GM23338 (cell line): ENCODE results near the gene CD2BP2.

Source experiments
- EZH2 ChIP-seq: fragments of 200-600 bp; sonication (generic); IDR thresholded peaks from one replicate; pipeline ENCODE4 v1.8.0; 2017; ENCODE audit warnings: antibody characterized with exemption, mild to moderate bottlenecking, low read depth; ENCODE audit not compliant: unreplicated experiment
- EZH2phosphoT487 ChIP-seq: fragments of 200-600 bp; sonication (generic); IDR thresholded peaks from one replicate; pipeline ENCODE4 v1.8.1; 2018; ENCODE audit warnings: antibody characterized with exemption; ENCODE audit not compliant: unreplicated experiment
- NANOG ChIP-seq: IDR thresholded peaks from 2 replicates; pipeline ENCODE4 v1.6.1; 2016; ENCODE audit warnings: antibody characterized with exemption, borderline replicate concordance
- TF ChIP-seq, protein P1 (sequence below), 2 experiments: fragments of 200-600 bp in 1 of 2; sonication (generic) in 1 of 2; conservative IDR thresholded peaks; 2 replicates each; pipeline versions ENCODE4 v1.5.1 to v1.6.1; 2016 to 2017; ENCODE audit warnings: antibody characterized with exemption in 2 of 2, low read depth in 2 of 2, mild to moderate bottlenecking in 2 of 2, moderate library complexity in 1 of 2
- TF ChIP-seq, protein P2 (sequence below): fragments of 250-450 bp; sonication (Bioruptor Pico); IDR thresholded peaks from 2 replicates; pipeline ENCODE4 v1.5.0; 2020; ENCODE audit warnings: mild to moderate bottlenecking, moderate library complexity

DNA sequence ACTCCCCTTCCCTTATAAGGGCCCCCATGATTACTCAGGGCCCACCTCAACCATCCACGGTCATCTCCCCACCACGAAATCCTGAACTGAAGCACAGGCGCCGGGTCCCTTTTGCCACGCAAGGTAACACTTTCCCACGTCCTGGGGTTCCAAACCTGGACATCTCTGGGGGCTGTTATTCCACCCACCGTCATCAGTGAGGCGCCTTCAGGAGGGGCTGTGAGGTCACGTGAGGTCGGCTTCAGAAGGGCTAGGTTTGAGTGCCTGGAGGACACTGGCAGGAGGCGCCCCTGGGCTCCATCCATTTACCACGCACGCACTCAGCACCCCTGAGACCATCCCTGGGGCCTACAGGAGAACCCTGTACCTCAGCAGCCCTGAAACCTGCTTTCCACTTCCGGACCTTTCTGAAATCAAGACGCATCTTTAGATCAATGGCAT lies 4.1 kb downstream of the CD2BP2 start:
- TF ChIP-seq NANOG = no peak
- TF ChIP-seq EZH2phosphoT487 = no peak
- TF ChIP-seq, protein P1, sequence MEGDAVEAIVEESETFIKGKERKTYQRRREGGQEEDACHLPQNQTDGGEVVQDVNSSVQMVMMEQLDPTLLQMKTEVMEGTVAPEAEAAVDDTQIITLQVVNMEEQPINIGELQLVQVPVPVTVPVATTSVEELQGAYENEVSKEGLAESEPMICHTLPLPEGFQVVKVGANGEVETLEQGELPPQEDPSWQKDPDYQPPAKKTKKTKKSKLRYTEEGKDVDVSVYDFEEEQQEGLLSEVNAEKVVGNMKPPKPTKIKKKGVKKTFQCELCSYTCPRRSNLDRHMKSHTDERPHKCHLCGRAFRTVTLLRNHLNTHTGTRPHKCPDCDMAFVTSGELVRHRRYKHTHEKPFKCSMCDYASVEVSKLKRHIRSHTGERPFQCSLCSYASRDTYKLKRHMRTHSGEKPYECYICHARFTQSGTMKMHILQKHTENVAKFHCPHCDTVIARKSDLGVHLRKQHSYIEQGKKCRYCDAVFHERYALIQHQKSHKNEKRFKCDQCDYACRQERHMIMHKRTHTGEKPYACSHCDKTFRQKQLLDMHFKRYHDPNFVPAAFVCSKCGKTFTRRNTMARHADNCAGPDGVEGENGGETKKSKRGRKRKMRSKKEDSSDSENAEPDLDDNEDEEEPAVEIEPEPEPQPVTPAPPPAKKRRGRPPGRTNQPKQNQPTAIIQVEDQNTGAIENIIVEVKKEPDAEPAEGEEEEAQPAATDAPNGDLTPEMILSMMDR (conservative IDR thresholded peaks at IDR 0.05; ENCODE audit: low read depth in 2 of 2) = no peak
- no peak for TF ChIP-seq EZH2
- TF ChIP-seq, protein P2, sequence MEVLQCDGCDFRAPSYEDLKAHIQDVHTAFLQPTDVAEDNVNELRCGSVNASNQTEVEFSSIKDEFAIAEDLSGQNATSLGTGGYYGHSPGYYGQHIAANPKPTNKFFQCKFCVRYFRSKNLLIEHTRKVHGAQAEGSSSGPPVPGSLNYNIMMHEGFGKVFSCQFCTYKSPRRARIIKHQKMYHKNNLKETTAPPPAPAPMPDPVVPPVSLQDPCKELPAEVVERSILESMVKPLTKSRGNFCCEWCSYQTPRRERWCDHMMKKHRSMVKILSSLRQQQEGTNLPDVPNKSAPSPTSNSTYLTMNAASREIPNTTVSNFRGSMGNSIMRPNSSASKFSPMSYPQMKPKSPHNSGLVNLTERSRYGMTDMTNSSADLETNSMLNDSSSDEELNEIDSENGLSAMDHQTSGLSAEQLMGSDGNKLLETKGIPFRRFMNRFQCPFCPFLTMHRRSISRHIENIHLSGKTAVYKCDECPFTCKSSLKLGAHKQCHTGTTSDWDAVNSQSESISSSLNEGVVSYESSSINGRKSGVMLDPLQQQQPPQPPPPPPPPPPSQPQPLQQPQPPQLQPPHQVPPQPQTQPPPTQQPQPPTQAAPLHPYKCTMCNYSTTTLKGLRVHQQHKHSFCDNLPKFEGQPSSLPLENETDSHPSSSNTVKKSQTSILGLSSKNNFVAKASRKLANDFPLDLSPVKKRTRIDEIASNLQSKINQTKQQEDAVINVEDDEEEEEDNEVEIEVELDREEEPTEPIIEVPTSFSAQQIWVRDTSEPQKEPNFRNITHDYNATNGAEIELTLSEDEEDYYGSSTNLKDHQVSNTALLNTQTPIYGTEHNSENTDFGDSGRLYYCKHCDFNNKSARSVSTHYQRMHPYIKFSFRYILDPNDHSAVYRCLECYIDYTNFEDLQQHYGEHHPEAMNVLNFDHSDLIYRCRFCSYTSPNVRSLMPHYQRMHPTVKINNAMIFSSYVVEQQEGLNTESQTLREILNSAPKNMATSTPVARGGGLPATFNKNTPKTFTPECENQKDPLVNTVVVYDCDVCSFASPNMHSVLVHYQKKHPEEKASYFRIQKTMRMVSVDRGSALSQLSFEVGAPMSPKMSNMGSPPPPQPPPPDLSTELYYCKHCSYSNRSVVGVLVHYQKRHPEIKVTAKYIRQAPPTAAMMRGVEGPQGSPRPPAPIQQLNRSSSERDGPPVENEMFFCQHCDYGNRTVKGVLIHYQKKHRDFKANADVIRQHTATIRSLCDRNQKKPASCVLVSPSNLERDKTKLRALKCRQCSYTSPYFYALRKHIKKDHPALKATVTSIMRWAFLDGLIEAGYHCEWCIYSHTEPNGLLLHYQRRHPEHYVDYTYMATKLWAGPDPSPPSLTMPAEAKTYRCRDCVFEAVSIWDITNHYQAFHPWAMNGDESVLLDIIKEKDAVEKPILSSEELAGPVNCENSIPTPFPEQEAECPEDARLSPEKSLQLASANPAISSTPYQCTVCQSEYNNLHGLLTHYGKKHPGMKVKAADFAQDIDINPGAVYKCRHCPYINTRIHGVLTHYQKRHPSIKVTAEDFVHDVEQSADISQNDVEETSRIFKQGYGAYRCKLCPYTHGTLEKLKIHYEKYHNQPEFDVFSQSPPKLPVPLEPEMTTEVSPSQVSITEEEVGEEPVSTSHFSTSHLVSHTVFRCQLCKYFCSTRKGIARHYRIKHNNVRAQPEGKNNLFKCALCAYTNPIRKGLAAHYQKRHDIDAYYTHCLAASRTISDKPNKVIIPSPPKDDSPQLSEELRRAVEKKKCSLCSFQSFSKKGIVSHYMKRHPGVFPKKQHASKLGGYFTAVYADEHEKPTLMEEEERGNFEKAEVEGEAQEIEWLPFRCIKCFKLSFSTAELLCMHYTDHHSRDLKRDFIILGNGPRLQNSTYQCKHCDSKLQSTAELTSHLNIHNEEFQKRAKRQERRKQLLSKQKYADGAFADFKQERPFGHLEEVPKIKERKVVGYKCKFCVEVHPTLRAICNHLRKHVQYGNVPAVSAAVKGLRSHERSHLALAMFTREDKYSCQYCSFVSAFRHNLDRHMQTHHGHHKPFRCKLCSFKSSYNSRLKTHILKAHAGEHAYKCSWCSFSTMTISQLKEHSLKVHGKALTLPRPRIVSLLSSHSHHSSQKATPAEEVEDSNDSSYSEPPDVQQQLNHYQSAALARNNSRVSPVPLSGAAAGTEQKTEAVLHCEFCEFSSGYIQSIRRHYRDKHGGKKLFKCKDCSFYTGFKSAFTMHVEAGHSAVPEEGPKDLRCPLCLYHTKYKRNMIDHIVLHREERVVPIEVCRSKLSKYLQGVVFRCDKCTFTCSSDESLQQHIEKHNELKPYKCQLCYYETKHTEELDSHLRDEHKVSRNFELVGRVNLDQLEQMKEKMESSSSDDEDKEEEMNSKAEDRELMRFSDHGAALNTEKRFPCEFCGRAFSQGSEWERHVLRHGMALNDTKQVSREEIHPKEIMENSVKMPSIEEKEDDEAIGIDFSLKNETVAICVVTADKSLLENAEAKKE = no peak
